HCT116 (cell line): Measurements from ENCODE around the gene SAA1. TPM values are rescaled to one million over a fixed set of nuclear protein-coding genes. Genes with fewer than 3 reads are reported as not detected.
A peak's percentile ranks its signal among the peaks of the same experiment; 100 is the strongest.
"Not testable (repeated sequence)": the region's sequence is repeated elsewhere in the genome, so short reads cannot be mapped to it uniquely, and the experiment has no call there.

ENCODE experiments used
- ATAC-seq: fragments of 200-7000 bp; cut with Tn5 transposase; 2 replicates; pipeline ENCODE4 v1.9.1; 2020; ENCODE audit warnings: mild to moderate bottlenecking, moderate library complexity
- BruUV-seq: library from RNA; stranded (reverse); fragments of 400-500 nt; replicated peaks from 2 replicates; lab custom pipeline; 2021; lab: Mats Ljungman, UMichigan
- CTCF ChIA-PET: fragments of 300-600 bp; sonication (Branson Sonifier 250); formaldehyde crosslinking; loops from one replicate; lab custom pipeline; 2021; ENCODE audit warnings: antibody characterized with exemption; lab: Charles Lee
- POLR2A ChIA-PET: fragments of 300-600, 350-600 bp; sonication (Branson Sonifier 250); formaldehyde crosslinking; loops from one replicate; lab custom pipeline; 2021; ENCODE audit warnings: antibody characterized with exemption; lab: Charles Lee
- RAD21 ChIA-PET, 2 experiments: fragments of 300-600 bp; sonication (Branson Sonifier 250); formaldehyde crosslinking; loops; one replicate each; lab custom pipeline; 2023; ENCODE audit warnings: low total read pairs in 2 of 2; ENCODE audit not compliant: uncharacterized antibody in 2 of 2, unreplicated experiment in 2 of 2, low non-redundant PET in 1 of 2; lab: Charles Lee
- DNase-seq: peaks from one replicate; pipeline ENCODE4 v3.0.0-alpha.2; 2010; ENCODE audit warnings: low read depth, low spot score
- H2AFZ ChIP-seq: fragments of 200-600 bp; shearing (Covaris generic), sonication (generic); 2 replicates; pipeline ENCODE4 v1.6.1; 2017; ENCODE audit warnings: low read depth, mixed run types, mixed read lengths, antibody characterized with exemption, low read length; ENCODE audit not compliant: poor library complexity, severe bottlenecking
- H3K27ac ChIP-seq: 2 replicates; pipeline ENCODE4 v1.5.1; 2012; ENCODE audit warnings: low read depth, low read length
- H3K27me3 ChIP-seq: fragments of 200-600 bp; sonication (generic); 2 replicates; pipeline ENCODE4 v1.6.1; 2016; ENCODE audit warnings: mixed run types, low read length, mixed read lengths; ENCODE audit not compliant: insufficient read depth
- H3K36me3 ChIP-seq, 2 experiments: fragments of 200-500 bp in 1 of 2; fragments of 200-600 bp in 1 of 2; sonication (Bioruptor generic) in 1 of 2; sonication (generic) in 1 of 2; 2 replicates each; pipeline versions ENCODE4 v1.5.1 to v1.6.1; 2014 to 2016; ENCODE audit warnings: low read length in 2 of 2, inconsistent platforms in 1 of 2, mixed read lengths in 1 of 2, mixed run types in 1 of 2; ENCODE audit not compliant: insufficient read depth in 2 of 2, control insufficient read depth in 1 of 2
- H3K4me1 ChIP-seq, 2 experiments: fragments of 200-600 bp in 1 of 2; sonication (generic) in 1 of 2; 2 replicates each; pipeline versions ENCODE4 v1.5.1 to v1.6.1; 2012 to 2017; ENCODE audit warnings: low read length in 2 of 2, inconsistent platforms in 1 of 2, mild to moderate bottlenecking in 1 of 2, mixed read lengths in 1 of 2, mixed run types in 1 of 2, moderate library complexity in 1 of 2; ENCODE audit not compliant: insufficient read depth in 2 of 2, control insufficient read depth in 1 of 2
- H3K4me2 ChIP-seq: fragments of 200-600 bp; sonication (generic); 2 replicates; pipeline ENCODE4 v1.6.1; 2017; ENCODE audit warnings: mixed run types, low read length, mixed read lengths
- H3K4me3 ChIP-seq, 2 experiments: fragments of 200-600 bp in 1 of 2; sonication (generic) in 1 of 2; replicated peaks in 1 of 2; 2 replicates each; pipeline ENCODE4 v1.5.1; 2011 to 2016; ENCODE audit warnings: low read length in 2 of 2, control low read depth in 1 of 2, low read depth in 1 of 2, mild to moderate bottlenecking in 1 of 2, mixed read lengths in 1 of 2, mixed run types in 1 of 2
- H3K79me2 ChIP-seq: fragments of 200-600 bp; sonication (generic); 2 replicates; pipeline ENCODE4 v1.6.1; 2017; ENCODE audit warnings: mild to moderate bottlenecking, mixed run types, low read length, moderate library complexity, mixed read lengths; ENCODE audit not compliant: insufficient read depth
- H3K9ac ChIP-seq: fragments of 200-600 bp; sonication (generic); 2 replicates; pipeline ENCODE4 v1.6.1; 2016; ENCODE audit warnings: low read length, mixed read lengths
- H3K9me2 ChIP-seq: fragments of 200-600 bp; sonication (generic), shearing (Covaris generic); 2 replicates; pipeline ENCODE4 v1.6.1; 2017; ENCODE audit warnings: mixed run types, mild to moderate bottlenecking, moderate library complexity; ENCODE audit not compliant: insufficient read depth
- H3K9me3 ChIP-seq, 2 experiments: fragments of 200-500 bp in 1 of 2; fragments of 200-600 bp in 1 of 2; sonication (Bioruptor generic) in 1 of 2; sonication (generic) in 1 of 2; 2 replicates each; pipeline ENCODE4 v1.6.1; 2014 to 2017; ENCODE audit warnings: low read length in 2 of 2, mixed read lengths in 2 of 2, inconsistent platforms in 1 of 2, low read depth in 1 of 2, mild to moderate bottlenecking in 1 of 2, mixed run types in 1 of 2, moderate library complexity in 1 of 2; ENCODE audit not compliant: control insufficient read depth in 1 of 2, insufficient read depth in 1 of 2
- H4K20me1 ChIP-seq: fragments of 200-600 bp; sonication (generic), shearing (Covaris generic); 2 replicates; pipeline ENCODE4 v1.6.1; 2017; ENCODE audit warnings: mixed run types, mild to moderate bottlenecking, moderate library complexity; ENCODE audit not compliant: insufficient read depth
- CEBPB ChIP-seq: IDR thresholded peaks from 2 replicates; pipeline ENCODE4 v1.6.1; 2012; ENCODE audit warnings: low read depth
- MAX ChIP-seq: IDR thresholded peaks from 2 replicates; pipeline ENCODE4 v1.6.1; 2012
- SIN3A ChIP-seq: IDR thresholded peaks from 2 replicates; pipeline ENCODE4 v1.6.1; 2012; ENCODE audit warnings: low read depth
- intact Hi-C: fragments of 100-400 bp; cut with micrococcal nuclease; formaldehyde crosslinking; loops from 2 replicates; pipeline ENCODE4 v1.10.0; 2022
- total RNA-seq: library from RNA; stranded (reverse); gene quantifications from one replicate; pipeline ENCODE4 v1.2.1, GENCODE V29; 2021; ENCODE audit not compliant: unreplicated experiment

The SAA1 gene
- total RNA-seq, 1 experiment from 2014 or later, result 8.6 TPM

- Histone ChIP-seq H3K79me2 (no peaks in the 10 kb centered on the region), H4K20me1 (no peaks in the 10 kb centered on the region), H3K27me3 (no peaks in the 10 kb centered on the region), H3K4me3 (no peak overlapping the region), H3K9me2 (no peaks in the 10 kb centered on the region), H2AFZ (no peak overlapping the region), H3K9ac (no peak overlapping the region), H3K36me3 (no peaks in the 10 kb centered on the region), H3K9me3 (no peaks in the 10 kb centered on the region), H3K4me1 (no peaks in the 10 kb centered on the region; a peak in 1 of 4 replicates), H3K27ac (no peak overlapping the region), H3K4me2 (no peak overlapping the region)
- intact Hi-C loops, result no loop called here
- TF ChIP-seq SIN3A, result no peak
- no peak for TF ChIP-seq MAX
- TF ChIP-seq CEBPB, result no peak
- ChIA-PET RAD21 (no interaction called here), POLR2A (no interaction called here), CTCF (no interaction called here)
- DNase-seq (no peak), ATAC-seq (no peak)
- BruUV-seq, result no TSS peak
Measured at GRCh38 chr11:18245396-18245795, 20.7 kb upstream of the SAA1 start.

- H4K20me1 ChIP-seq, H3K36me3 ChIP-seq, H3K4me2 ChIP-seq, intact Hi-C loops, H3K9me3 ChIP-seq, H3K4me1 ChIP-seq, H3K27me3 ChIP-seq, H3K4me3 ChIP-seq, CTCF ChIA-PET, H3K79me2 ChIP-seq, H3K27ac ChIP-seq, H2AFZ ChIP-seq, BruUV-seq, DNase-seq, POLR2A ChIA-PET, H3K9me2 ChIP-seq, RAD21 ChIA-PET, H3K9ac ChIP-seq: not testable (repeated sequence)
- ATAC-seq, result peak; percentile 43; the same call in 1 of the 2 replicates
Measured at GRCh38 chr11:18246379-18247190, 19.5 kb upstream of the SAA1 start.

GRCh38 chr11:18247191-18247581 is 18.9 kb upstream of the SAA1 start:
- H3K9me3 ChIP-seq, H3K27me3 ChIP-seq, BruUV-seq, H3K36me3 ChIP-seq, H3K4me2 ChIP-seq, H3K9me2 ChIP-seq, H3K79me2 ChIP-seq, CTCF ChIA-PET, H3K4me1 ChIP-seq, H3K9ac ChIP-seq, H3K4me3 ChIP-seq, DNase-seq, ATAC-seq, H4K20me1 ChIP-seq, RAD21 ChIA-PET, H2AFZ ChIP-seq, H3K27ac ChIP-seq, intact Hi-C loops, POLR2A ChIA-PET: not testable (repeated sequence)
